H9 (cell line): Measurements from ENCODE around the gene TNXB. TPM values are rescaled to one million over a fixed set of nuclear protein-coding genes. Genes with fewer than 3 reads are reported as not detected.
"Not testable (repeated sequence)": the region's sequence is repeated elsewhere in the genome, so short reads cannot be mapped to it uniquely, and the experiment has no call there.

Experiments used
- DNase-seq: peaks from one replicate; pipeline ENCODE4 v3.0.0-alpha.2; 2017
- H2AFZ ChIP-seq: one replicate; pipeline ENCODE4 v1.6.1; 2013; ENCODE audit warnings: mild to moderate bottlenecking, low read length, control low read depth, moderate library complexity
- H2AK5ac ChIP-seq: 2 replicates; pipeline ENCODE4 v1.6.1; 2013; ENCODE audit warnings: low read length, control low read depth, mixed read lengths; ENCODE audit not compliant: insufficient read length
- H2BK120ac ChIP-seq: one replicate; pipeline ENCODE4 v1.6.1; 2013; ENCODE audit warnings: low read depth, mild to moderate bottlenecking, low read length, control low read depth, inconsistent platforms; ENCODE audit not compliant: poor library complexity, severe bottlenecking
- H2BK12ac ChIP-seq: 2 replicates; pipeline ENCODE4 v1.6.1; 2013; ENCODE audit warnings: low read length, control low read depth, mixed read lengths, low read depth; ENCODE audit not compliant: insufficient read length
- H2BK15ac ChIP-seq: 2 replicates; pipeline ENCODE4 v1.6.1; 2013; ENCODE audit warnings: low read depth, low read length, control low read depth
- H2BK20ac ChIP-seq: one replicate; pipeline ENCODE4 v1.6.1; 2013; ENCODE audit warnings: low read depth, mild to moderate bottlenecking, low read length, control low read depth, inconsistent platforms; ENCODE audit not compliant: poor library complexity, severe bottlenecking
- H2BK5ac ChIP-seq: 2 replicates; pipeline ENCODE4 v1.6.1; 2013; ENCODE audit warnings: low read length, control low read depth, mixed read lengths; ENCODE audit not compliant: insufficient read length
- H3K14ac ChIP-seq: 2 replicates; pipeline ENCODE4 v1.6.1; 2013; ENCODE audit warnings: low read length, control low read depth; ENCODE audit not compliant: insufficient read depth
- H3K18ac ChIP-seq: 2 replicates; pipeline ENCODE4 v1.6.1; 2013; ENCODE audit warnings: low read depth, mild to moderate bottlenecking, mixed read lengths, low read length, control low read depth; ENCODE audit not compliant: insufficient read length
- H3K23ac ChIP-seq: 2 replicates; pipeline ENCODE4 v1.6.1; 2013; ENCODE audit warnings: low read length, control low read depth, mixed read lengths, low read depth; ENCODE audit not compliant: insufficient read length
- H3K23me2 ChIP-seq: 2 replicates; pipeline ENCODE4 v1.6.1; 2013; ENCODE audit warnings: low read depth, mild to moderate bottlenecking, mixed read lengths, low read length, control low read depth; ENCODE audit not compliant: insufficient read length, poor library complexity, severe bottlenecking
- H3K27ac ChIP-seq: 2 replicates; pipeline ENCODE4 v1.5.1; 2013; ENCODE audit warnings: low read length, control low read depth, mixed read lengths, low read depth; ENCODE audit not compliant: insufficient read length
- H3K27me3 ChIP-seq: 2 replicates; pipeline ENCODE4 v1.6.1; 2013; ENCODE audit warnings: low read length, control low read depth, inconsistent platforms; ENCODE audit not compliant: insufficient read depth
- H3K4ac ChIP-seq: 2 replicates; pipeline ENCODE4 v1.6.1; 2013; ENCODE audit warnings: low read depth, mild to moderate bottlenecking, control low read depth, inconsistent platforms, low read length, moderate library complexity
- H3K4me1 ChIP-seq: 2 replicates; pipeline ENCODE4 v1.6.1; 2013; ENCODE audit warnings: low read length, control low read depth, inconsistent platforms; ENCODE audit not compliant: insufficient read depth
- H3K4me2 ChIP-seq: 2 replicates; pipeline ENCODE4 v1.6.1; 2013; ENCODE audit warnings: low read length, control low read depth, mixed read lengths; ENCODE audit not compliant: insufficient read length, insufficient read depth
- H3K56ac ChIP-seq: 2 replicates; pipeline ENCODE4 v1.6.1; 2013; ENCODE audit warnings: low read depth, mild to moderate bottlenecking, mixed read lengths, low read length, control low read depth; ENCODE audit not compliant: insufficient read length
- H3K79me1 ChIP-seq: 2 replicates; pipeline ENCODE4 v1.6.1; 2013; ENCODE audit warnings: low read depth, mild to moderate bottlenecking, moderate library complexity, low read length, control low read depth, inconsistent platforms; ENCODE audit not compliant: insufficient read depth, poor library complexity, severe bottlenecking
- H3K79me2 ChIP-seq: 2 replicates; pipeline ENCODE4 v1.6.1; 2013; ENCODE audit warnings: low read length, control low read depth, inconsistent platforms; ENCODE audit not compliant: insufficient read depth
- H3K9ac ChIP-seq: 2 replicates; pipeline ENCODE4 v1.6.1; 2013; ENCODE audit warnings: low read length, control low read depth, mixed read lengths; ENCODE audit not compliant: insufficient read length; ENCODE audit errors: extremely low read depth
- H3K9me3 ChIP-seq: one replicate; pipeline ENCODE4 v1.6.1; 2013; ENCODE audit warnings: low read depth, low read length, inconsistent platforms; ENCODE audit not compliant: control insufficient read depth
- H3T11ph ChIP-seq: one replicate; pipeline ENCODE4 v1.6.1; 2013; ENCODE audit warnings: mild to moderate bottlenecking, low read length, control low read depth, inconsistent platforms
- H4K20me1 ChIP-seq: one replicate; pipeline ENCODE4 v1.6.1; 2013; ENCODE audit not compliant: control insufficient read depth, insufficient read length, insufficient read depth
- H4K5ac ChIP-seq: 2 replicates; pipeline ENCODE4 v1.6.1; 2013; ENCODE audit warnings: low read depth, mild to moderate bottlenecking, mixed read lengths, low read length, control low read depth; ENCODE audit not compliant: insufficient read length
- H4K8ac ChIP-seq: replicated peaks from 2 replicates; pipeline ENCODE4 v1.6.1; 2013; ENCODE audit warnings: low read length, control low read depth, mixed read lengths, low read depth; ENCODE audit not compliant: insufficient read length
- H4K91ac ChIP-seq: 2 replicates; pipeline ENCODE4 v1.6.1; 2013; ENCODE audit warnings: low read depth, mild to moderate bottlenecking, moderate library complexity, mixed read lengths, low read length, control low read depth; ENCODE audit not compliant: insufficient read length
- H3K27ac Mint-ChIP-seq, 3 experiments: 2 replicates in 2 of 3; 3 replicates in 1 of 3; pipeline ENCODE4 v1.8.0; 2020 to 2021; ENCODE audit warnings: mixed read lengths in 3 of 3, mild to moderate bottlenecking in 1 of 3, moderate library complexity in 1 of 3
- H3K27me3 Mint-ChIP-seq: 2 replicates; pipeline ENCODE4 v1.8.0; 2021; ENCODE audit warnings: low read depth, mild to moderate bottlenecking, moderate library complexity, mixed read lengths
- H3K36me3 Mint-ChIP-seq, 3 experiments: 2 replicates in 2 of 3; 3 replicates in 1 of 3; pipeline ENCODE4 v1.8.0; 2020 to 2021; ENCODE audit warnings: low read depth in 3 of 3, mixed read lengths in 3 of 3; ENCODE audit not compliant: insufficient read depth in 1 of 3
- H3K4me1 Mint-ChIP-seq, 2 experiments: 2 replicates each; pipeline ENCODE4 v1.8.0; 2020; ENCODE audit warnings: mixed read lengths in 2 of 2
- H3K4me3 Mint-ChIP-seq, 2 experiments: 2 replicates in 1 of 2; 3 replicates in 1 of 2; pipeline ENCODE4 v1.8.0; 2020 to 2021; ENCODE audit warnings: mild to moderate bottlenecking in 2 of 2, mixed read lengths in 2 of 2, moderate library complexity in 1 of 2
- H3K9me3 Mint-ChIP-seq, 2 experiments: 2 replicates in 1 of 2; 3 replicates in 1 of 2; pipeline ENCODE4 v1.8.0; 2020; ENCODE audit warnings: mild to moderate bottlenecking in 2 of 2, mixed read lengths in 2 of 2, moderate library complexity in 1 of 2
- CTCF ChIP-seq: fragments of 200-600 bp; sonication (generic); conservative IDR thresholded peaks from 3 replicates; pipeline ENCODE4 v1.8.0; 2021; ENCODE audit warnings: antibody characterized with exemption, mild to moderate bottlenecking
- WGBS: extraction: QIAGEN DNeasy Blood & Tissue Kit; methylation state at CpG from one replicate; pipeline ENCODE4 v1.1.7; 2013; ENCODE audit warnings: missing lambda C conversion rate, low lambda C conversion rate, mixed read lengths; ENCODE audit not compliant: insufficient read length; ENCODE audit errors: extremely low coverage; 5-methylcytosine and 5-hydroxymethylcytosine counted together
- total RNA-seq: library from RNA; stranded (reverse); gene quantifications from 2 replicates; pipeline ENCODE4 v1.2.1, GENCODE V29; 2021

The TNXB gene
- total RNA-seq, 1 experiment from 2014 or later, result 5.0 TPM

GRCh38 chr6:32050562-32050961 is 58.6 kb downstream of the TNXB start:
- DNase-seq, result peak; percentile 13

GRCh38 chr6:32049736-32050135 is 59.4 kb downstream of the TNXB start:
- not testable (repeated sequence) for H3K14ac ChIP-seq, H3K56ac ChIP-seq, H3K9me3 ChIP-seq, H2BK5ac ChIP-seq, H4K5ac ChIP-seq, H3K9ac ChIP-seq, H3K79me1 ChIP-seq, H3K27ac Mint-ChIP-seq, H2BK20ac ChIP-seq, H2BK120ac ChIP-seq, H3K4me1 ChIP-seq, H2BK12ac ChIP-seq, H3K79me2 ChIP-seq, H4K20me1 ChIP-seq, H2AK5ac ChIP-seq, H3K4me3 Mint-ChIP-seq, H3K27me3 Mint-ChIP-seq, H3K9me3 Mint-ChIP-seq, H3K4me2 ChIP-seq, H4K8ac ChIP-seq, H3K27me3 ChIP-seq, H3K36me3 Mint-ChIP-seq, H3K4ac ChIP-seq, H3K23me2 ChIP-seq, H2AFZ ChIP-seq, H2BK15ac ChIP-seq, H3K27ac ChIP-seq, H3T11ph ChIP-seq, H3K18ac ChIP-seq, H4K91ac ChIP-seq, H3K23ac ChIP-seq
- H3K4me1 Mint-ChIP-seq, result peaks cover 2 to 11% of the 10 kb centered on the region in 2 experiments; a peak in 3 of 4 replicates
- no CpG with 5 or more reads among the region's 11 CpGs for WGBS
- peak; percentile 17 for DNase-seq

More at GRCh38 chr6:32050562-32050961, 58.6 kb downstream of the TNXB start:
- no CpG with 5 or more reads among the region's 5 CpGs for WGBS
- no peak overlapping the region for H3K4ac ChIP-seq
- H2BK12ac ChIP-seq, result no peak overlapping the region
- H3K18ac ChIP-seq, result no peak overlapping the region
- peaks cover 2 to 11% of the 10 kb centered on the region in 2 experiments; a peak in 3 of 4 replicates for H3K4me1 Mint-ChIP-seq
- no peak overlapping the region for H2BK120ac ChIP-seq
- no peaks in the 10 kb centered on the region for H3K4me1 ChIP-seq
- peaks cover 3% of the 10 kb centered on the region for H3K27me3 Mint-ChIP-seq
- no peak overlapping the region for H4K5ac ChIP-seq
- peak overlapping the region in 2 of 3 experiments; percentile 36 to 81; a peak in 3 of 7 replicates for H3K27ac Mint-ChIP-seq
- H3K79me1 ChIP-seq, result no peaks in the 10 kb centered on the region
- no peaks in the 10 kb centered on the region for H3K79me2 ChIP-seq
- no peak overlapping the region for H2BK15ac ChIP-seq
- no peak overlapping the region for H2BK20ac ChIP-seq
- no peak overlapping the region for H3K14ac ChIP-seq
- H3K9ac ChIP-seq, result no peak overlapping the region
- H3K56ac ChIP-seq, result no peak overlapping the region
- no peak overlapping the region for H3K23ac ChIP-seq
- no peak overlapping the region for H3K4me2 ChIP-seq
- H2BK5ac ChIP-seq, result no peak overlapping the region
- no peak overlapping the region for H3K27ac ChIP-seq
- no peak overlapping the region for H2AK5ac ChIP-seq
- no peak overlapping the region for H2AFZ ChIP-seq
- H3K4me3 Mint-ChIP-seq, result peak overlapping the region in 1 of 2 experiments; percentile 32; a peak in 2 of 5 replicates
- H4K91ac ChIP-seq, result no peak overlapping the region
- H3K9me3 Mint-ChIP-seq, result no peaks in the 10 kb centered on the region
- H4K20me1 ChIP-seq, result no peaks in the 10 kb centered on the region
- no peaks in the 10 kb centered on the region for H3K23me2 ChIP-seq
- no peak for TF ChIP-seq CTCF
- H3T11ph ChIP-seq, result no peak overlapping the region
- H3K9me3 ChIP-seq, result no peaks in the 10 kb centered on the region
- H3K36me3 Mint-ChIP-seq, result no peaks in the 10 kb centered on the region; a peak in 1 of 7 replicates
- no peak overlapping the region for H4K8ac ChIP-seq
- no peaks in the 10 kb centered on the region for H3K27me3 ChIP-seq
